GM23338 (cell line): ENCODE results near the gene PSORS1C1. TPM values are rescaled to one million over a fixed set of nuclear protein-coding genes. Genes with fewer than 3 reads are reported as not detected.

Experiments
- ATAC-seq: fragments of 200-7000 bp; cut with Tn5 transposase; 3 replicates; pipeline ENCODE4 v1.9.1; 2020
- DNase-seq: peaks from one replicate; pipeline ENCODE4 v3.0.0-alpha.2; 2015; ENCODE audit warnings: low spot score
- H2AFZ ChIP-seq: fragments of 200-600 bp; sonication (generic); 2 replicates; pipeline ENCODE4 v1.8.0; 2016; ENCODE audit warnings: antibody characterized with exemption, mild to moderate bottlenecking, moderate library complexity
- H3F3A ChIP-seq: fragments of 200-600 bp; sonication (generic); replicated peaks from 2 replicates; pipeline ENCODE4 v1.8.0; 2017; ENCODE audit warnings: antibody characterized with exemption, mixed run types, low read depth
- H3K27ac ChIP-seq: fragments of 200-600 bp; sonication (generic); 2 replicates; pipeline ENCODE4 v1.6.1; 2016; ENCODE audit warnings: low read depth
- H3K27me3 ChIP-seq: fragments of 200-600 bp; sonication (generic); 2 replicates; pipeline ENCODE4 v1.8.0; 2016; ENCODE audit warnings: mild to moderate bottlenecking, mixed run types, moderate library complexity; ENCODE audit not compliant: insufficient read depth
- H3K36me3 ChIP-seq: fragments of 200-600 bp; sonication (generic); 2 replicates; pipeline ENCODE4 v1.8.0; 2016; ENCODE audit warnings: mild to moderate bottlenecking; ENCODE audit not compliant: insufficient read depth
- H3K4me1 ChIP-seq: fragments of 200-600 bp; sonication (generic); 2 replicates; pipeline ENCODE4 v1.8.0; 2016; ENCODE audit warnings: mild to moderate bottlenecking, moderate library complexity; ENCODE audit not compliant: insufficient read depth
- H3K4me2 ChIP-seq: fragments of 200-600 bp; sonication (generic); 2 replicates; pipeline ENCODE4 v1.7.1; 2017; ENCODE audit warnings: mixed run types
- H3K4me3 ChIP-seq: fragments of 200-600 bp; sonication (generic); 2 replicates; pipeline ENCODE4 v1.6.1; 2016; ENCODE audit warnings: mixed run types
- H3K79me2 ChIP-seq: fragments of 200-600 bp; sonication (generic); replicated peaks from 2 replicates; pipeline ENCODE4 v1.8.0; 2017; ENCODE audit warnings: mild to moderate bottlenecking; ENCODE audit not compliant: insufficient read depth
- H3K9me2 ChIP-seq: fragments of 200-600 bp; sonication (generic); 2 replicates; pipeline ENCODE4 v1.8.0; 2017; ENCODE audit not compliant: insufficient read depth
- H4K20me1 ChIP-seq: fragments of 200-600 bp; sonication (generic); replicated peaks from 2 replicates; pipeline ENCODE4 v1.8.0; 2017; ENCODE audit warnings: mild to moderate bottlenecking; ENCODE audit not compliant: insufficient read depth
- H3K27ac Mint-ChIP-seq: 2 replicates; pipeline ENCODE4 v1.8.0; 2020; ENCODE audit warnings: inconsistent platforms, mild to moderate bottlenecking, moderate library complexity, mixed read lengths
- H3K27me3 Mint-ChIP-seq: 3 replicates; pipeline ENCODE4 v1.8.0; 2022; ENCODE audit warnings: low read depth, mild to moderate bottlenecking, moderate library complexity, mixed read lengths, inconsistent platforms; ENCODE audit not compliant: insufficient read depth, poor library complexity
- H3K36me3 Mint-ChIP-seq: 3 replicates; pipeline ENCODE4 v1.8.0; 2021; ENCODE audit warnings: low read depth, mild to moderate bottlenecking, inconsistent platforms, moderate library complexity, mixed read lengths
- H3K4me1 Mint-ChIP-seq: 3 replicates; pipeline ENCODE4 v1.8.0; 2020; ENCODE audit warnings: mild to moderate bottlenecking, inconsistent platforms, mixed read lengths
- H3K4me3 Mint-ChIP-seq: 3 replicates; pipeline ENCODE4 v1.8.0; 2021; ENCODE audit warnings: moderate library complexity, mild to moderate bottlenecking, inconsistent platforms, mixed read lengths
- H3K9me3 Mint-ChIP-seq: 3 replicates; pipeline ENCODE4 v1.8.0; 2020; ENCODE audit warnings: moderate library complexity, mild to moderate bottlenecking, inconsistent platforms, mixed read lengths
- CREB1 ChIP-seq: fragments of 250-450 bp; sonication (Bioruptor Pico); IDR thresholded peaks from 2 replicates; pipeline ENCODE4 v1.5.0; 2020; ENCODE audit warnings: low read depth, mild to moderate bottlenecking, moderate library complexity
- EZH2 ChIP-seq: fragments of 200-600 bp; sonication (generic); IDR thresholded peaks from one replicate; pipeline ENCODE4 v1.8.0; 2017; ENCODE audit warnings: antibody characterized with exemption, mild to moderate bottlenecking, low read depth; ENCODE audit not compliant: unreplicated experiment
- EZH2phosphoT487 ChIP-seq: fragments of 200-600 bp; sonication (generic); IDR thresholded peaks from one replicate; pipeline ENCODE4 v1.8.1; 2018; ENCODE audit warnings: antibody characterized with exemption; ENCODE audit not compliant: unreplicated experiment
- JUNB ChIP-seq: IDR thresholded peaks from one replicate; pipeline ENCODE4 v1.6.1; 2016; ENCODE audit warnings: antibody characterized with exemption; ENCODE audit not compliant: unreplicated experiment
- NANOG ChIP-seq: IDR thresholded peaks from 2 replicates; pipeline ENCODE4 v1.6.1; 2016; ENCODE audit warnings: antibody characterized with exemption, borderline replicate concordance
- POLR2AphosphoS5 ChIP-seq: IDR thresholded peaks from 2 replicates; pipeline ENCODE4 v1.6.1; 2016; ENCODE audit warnings: antibody characterized with exemption, low read depth
- STAT1 ChIP-seq: IDR thresholded peaks from one replicate; pipeline ENCODE4 v1.6.1; 2016; ENCODE audit warnings: antibody characterized with exemption; ENCODE audit not compliant: unreplicated experiment
- ZNF114 ChIP-seq: fragments of 250-450 bp; sonication (Bioruptor Pico); IDR thresholded peaks from 2 replicates; pipeline ENCODE4 v1.5.0; 2020; ENCODE audit warnings: mild to moderate bottlenecking, moderate library complexity
- ZNF331 ChIP-seq: fragments of 250-450 bp; sonication (Bioruptor Pico); IDR thresholded peaks from 2 replicates; pipeline ENCODE4 v1.5.0; 2020; ENCODE audit warnings: low read depth, mild to moderate bottlenecking, moderate library complexity
- polyA plus RNA-seq: library from polyadenylated mRNA; unstranded; fragments of >200 nt; fragmentation: Nextera tagmentation; extraction: Ambion mirVana; gene quantifications from 2 replicates; pipeline ENCODE4 v1.2.1, GENCODE V29; 2016
- total RNA-seq: library from RNA; depleted of rRNA; stranded (reverse); fragments of >200 nt; shearing (Covaris generic); gene quantifications from 2 replicates; pipeline ENCODE4 v1.2.3, GENCODE V29; 2014
- TF ChIP-seq, protein P1 (sequence below), 2 experiments: fragments of 200-600 bp in 1 of 2; sonication (generic) in 1 of 2; conservative IDR thresholded peaks; 2 replicates each; pipeline versions ENCODE4 v1.5.1 to v1.6.1; 2016 to 2017; ENCODE audit warnings: antibody characterized with exemption in 2 of 2, low read depth in 2 of 2, mild to moderate bottlenecking in 2 of 2, moderate library complexity in 1 of 2
- TF ChIP-seq, protein P2 (sequence below): IDR thresholded peaks from 2 replicates; pipeline ENCODE4 v1.6.1; 2016; ENCODE audit warnings: antibody characterized with exemption
- TF ChIP-seq, protein P3 (sequence below): fragments of 250-450 bp; sonication (Bioruptor Pico); IDR thresholded peaks from 2 replicates; pipeline ENCODE4 v1.5.0; 2020; ENCODE audit warnings: mild to moderate bottlenecking, moderate library complexity
- TF ChIP-seq, protein P4 (sequence below): IDR thresholded peaks from one replicate; pipeline ENCODE4 v1.6.1; 2018; ENCODE audit warnings: antibody characterized with exemption; ENCODE audit not compliant: unreplicated experiment

PSORS1C1 gene
- total and polyA plus RNA-seq, 2 experiments from 2014 or later = not detected

DNA sequence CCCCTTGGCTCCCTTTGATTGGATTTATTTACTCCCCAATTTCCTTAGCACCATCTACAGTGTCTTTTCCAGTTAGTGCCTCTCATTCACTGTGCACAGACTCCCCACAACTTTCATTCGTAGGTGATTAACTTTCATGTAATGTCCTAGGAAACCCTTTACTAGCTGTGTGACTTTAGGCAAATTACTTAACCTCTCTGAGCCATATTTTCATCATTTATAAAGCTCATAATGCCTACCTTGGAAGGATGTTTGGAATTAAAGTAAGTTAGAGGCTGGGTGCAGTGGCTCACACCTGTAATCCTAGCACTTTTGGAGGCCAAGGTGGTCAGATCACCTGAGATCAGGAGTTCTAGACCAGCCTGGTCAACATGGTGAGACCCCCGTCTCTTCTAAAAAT is 22.4 kb upstream of the PSORS1C1 start:
- DNase-seq = no peak
- Mint-ChIP-seq H3K27ac (no peak overlapping the region), H3K27me3 (peaks cover 3% of the 10 kb centered on the region), H3K4me3 (no peak overlapping the region), H3K4me1 (peaks cover 16% of the 10 kb centered on the region), H3K36me3 (no peaks in the 10 kb centered on the region), H3K9me3 (no peaks in the 10 kb centered on the region)
- Histone ChIP-seq H3K4me3 (no peak overlapping the region), H3K79me2 (no peaks in the 10 kb centered on the region), H2AFZ (no peak overlapping the region), H3K36me3 (no peaks in the 10 kb centered on the region), H3K27me3 (no peaks in the 10 kb centered on the region), H4K20me1 (no peaks in the 10 kb centered on the region), H3K9me2 (0 out of 2 replicates have a peak, but pooled peaks cover 3% of the 10 kb centered on the region), H3K27ac (no peak overlapping the region), H3K4me1 (peaks cover 16% of the 10 kb centered on the region), H3F3A (no peaks in the 10 kb centered on the region), H3K4me2 (no peak overlapping the region)
- ATAC-seq = no peak
- TF ChIP-seq NANOG (no peak), POLR2AphosphoS5 (no peak), ZNF331 (no peak), EZH2phosphoT487 (no peak), EZH2 (no peak), STAT1 (no peak), ZNF114 (CRISPR knock-in tag) (no peak), CREB1 (CRISPR knock-in tag) (no peak), JUNB (no peak)
- TF ChIP-seq, protein P1, sequence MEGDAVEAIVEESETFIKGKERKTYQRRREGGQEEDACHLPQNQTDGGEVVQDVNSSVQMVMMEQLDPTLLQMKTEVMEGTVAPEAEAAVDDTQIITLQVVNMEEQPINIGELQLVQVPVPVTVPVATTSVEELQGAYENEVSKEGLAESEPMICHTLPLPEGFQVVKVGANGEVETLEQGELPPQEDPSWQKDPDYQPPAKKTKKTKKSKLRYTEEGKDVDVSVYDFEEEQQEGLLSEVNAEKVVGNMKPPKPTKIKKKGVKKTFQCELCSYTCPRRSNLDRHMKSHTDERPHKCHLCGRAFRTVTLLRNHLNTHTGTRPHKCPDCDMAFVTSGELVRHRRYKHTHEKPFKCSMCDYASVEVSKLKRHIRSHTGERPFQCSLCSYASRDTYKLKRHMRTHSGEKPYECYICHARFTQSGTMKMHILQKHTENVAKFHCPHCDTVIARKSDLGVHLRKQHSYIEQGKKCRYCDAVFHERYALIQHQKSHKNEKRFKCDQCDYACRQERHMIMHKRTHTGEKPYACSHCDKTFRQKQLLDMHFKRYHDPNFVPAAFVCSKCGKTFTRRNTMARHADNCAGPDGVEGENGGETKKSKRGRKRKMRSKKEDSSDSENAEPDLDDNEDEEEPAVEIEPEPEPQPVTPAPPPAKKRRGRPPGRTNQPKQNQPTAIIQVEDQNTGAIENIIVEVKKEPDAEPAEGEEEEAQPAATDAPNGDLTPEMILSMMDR (conservative IDR thresholded peaks at IDR 0.05; ENCODE audit: low read depth in 2 of 2) = no peak
- TF ChIP-seq, protein P2, sequence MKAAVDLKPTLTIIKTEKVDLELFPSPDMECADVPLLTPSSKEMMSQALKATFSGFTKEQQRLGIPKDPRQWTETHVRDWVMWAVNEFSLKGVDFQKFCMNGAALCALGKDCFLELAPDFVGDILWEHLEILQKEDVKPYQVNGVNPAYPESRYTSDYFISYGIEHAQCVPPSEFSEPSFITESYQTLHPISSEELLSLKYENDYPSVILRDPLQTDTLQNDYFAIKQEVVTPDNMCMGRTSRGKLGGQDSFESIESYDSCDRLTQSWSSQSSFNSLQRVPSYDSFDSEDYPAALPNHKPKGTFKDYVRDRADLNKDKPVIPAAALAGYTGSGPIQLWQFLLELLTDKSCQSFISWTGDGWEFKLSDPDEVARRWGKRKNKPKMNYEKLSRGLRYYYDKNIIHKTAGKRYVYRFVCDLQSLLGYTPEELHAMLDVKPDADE = no peak
- TF ChIP-seq, protein P3, sequence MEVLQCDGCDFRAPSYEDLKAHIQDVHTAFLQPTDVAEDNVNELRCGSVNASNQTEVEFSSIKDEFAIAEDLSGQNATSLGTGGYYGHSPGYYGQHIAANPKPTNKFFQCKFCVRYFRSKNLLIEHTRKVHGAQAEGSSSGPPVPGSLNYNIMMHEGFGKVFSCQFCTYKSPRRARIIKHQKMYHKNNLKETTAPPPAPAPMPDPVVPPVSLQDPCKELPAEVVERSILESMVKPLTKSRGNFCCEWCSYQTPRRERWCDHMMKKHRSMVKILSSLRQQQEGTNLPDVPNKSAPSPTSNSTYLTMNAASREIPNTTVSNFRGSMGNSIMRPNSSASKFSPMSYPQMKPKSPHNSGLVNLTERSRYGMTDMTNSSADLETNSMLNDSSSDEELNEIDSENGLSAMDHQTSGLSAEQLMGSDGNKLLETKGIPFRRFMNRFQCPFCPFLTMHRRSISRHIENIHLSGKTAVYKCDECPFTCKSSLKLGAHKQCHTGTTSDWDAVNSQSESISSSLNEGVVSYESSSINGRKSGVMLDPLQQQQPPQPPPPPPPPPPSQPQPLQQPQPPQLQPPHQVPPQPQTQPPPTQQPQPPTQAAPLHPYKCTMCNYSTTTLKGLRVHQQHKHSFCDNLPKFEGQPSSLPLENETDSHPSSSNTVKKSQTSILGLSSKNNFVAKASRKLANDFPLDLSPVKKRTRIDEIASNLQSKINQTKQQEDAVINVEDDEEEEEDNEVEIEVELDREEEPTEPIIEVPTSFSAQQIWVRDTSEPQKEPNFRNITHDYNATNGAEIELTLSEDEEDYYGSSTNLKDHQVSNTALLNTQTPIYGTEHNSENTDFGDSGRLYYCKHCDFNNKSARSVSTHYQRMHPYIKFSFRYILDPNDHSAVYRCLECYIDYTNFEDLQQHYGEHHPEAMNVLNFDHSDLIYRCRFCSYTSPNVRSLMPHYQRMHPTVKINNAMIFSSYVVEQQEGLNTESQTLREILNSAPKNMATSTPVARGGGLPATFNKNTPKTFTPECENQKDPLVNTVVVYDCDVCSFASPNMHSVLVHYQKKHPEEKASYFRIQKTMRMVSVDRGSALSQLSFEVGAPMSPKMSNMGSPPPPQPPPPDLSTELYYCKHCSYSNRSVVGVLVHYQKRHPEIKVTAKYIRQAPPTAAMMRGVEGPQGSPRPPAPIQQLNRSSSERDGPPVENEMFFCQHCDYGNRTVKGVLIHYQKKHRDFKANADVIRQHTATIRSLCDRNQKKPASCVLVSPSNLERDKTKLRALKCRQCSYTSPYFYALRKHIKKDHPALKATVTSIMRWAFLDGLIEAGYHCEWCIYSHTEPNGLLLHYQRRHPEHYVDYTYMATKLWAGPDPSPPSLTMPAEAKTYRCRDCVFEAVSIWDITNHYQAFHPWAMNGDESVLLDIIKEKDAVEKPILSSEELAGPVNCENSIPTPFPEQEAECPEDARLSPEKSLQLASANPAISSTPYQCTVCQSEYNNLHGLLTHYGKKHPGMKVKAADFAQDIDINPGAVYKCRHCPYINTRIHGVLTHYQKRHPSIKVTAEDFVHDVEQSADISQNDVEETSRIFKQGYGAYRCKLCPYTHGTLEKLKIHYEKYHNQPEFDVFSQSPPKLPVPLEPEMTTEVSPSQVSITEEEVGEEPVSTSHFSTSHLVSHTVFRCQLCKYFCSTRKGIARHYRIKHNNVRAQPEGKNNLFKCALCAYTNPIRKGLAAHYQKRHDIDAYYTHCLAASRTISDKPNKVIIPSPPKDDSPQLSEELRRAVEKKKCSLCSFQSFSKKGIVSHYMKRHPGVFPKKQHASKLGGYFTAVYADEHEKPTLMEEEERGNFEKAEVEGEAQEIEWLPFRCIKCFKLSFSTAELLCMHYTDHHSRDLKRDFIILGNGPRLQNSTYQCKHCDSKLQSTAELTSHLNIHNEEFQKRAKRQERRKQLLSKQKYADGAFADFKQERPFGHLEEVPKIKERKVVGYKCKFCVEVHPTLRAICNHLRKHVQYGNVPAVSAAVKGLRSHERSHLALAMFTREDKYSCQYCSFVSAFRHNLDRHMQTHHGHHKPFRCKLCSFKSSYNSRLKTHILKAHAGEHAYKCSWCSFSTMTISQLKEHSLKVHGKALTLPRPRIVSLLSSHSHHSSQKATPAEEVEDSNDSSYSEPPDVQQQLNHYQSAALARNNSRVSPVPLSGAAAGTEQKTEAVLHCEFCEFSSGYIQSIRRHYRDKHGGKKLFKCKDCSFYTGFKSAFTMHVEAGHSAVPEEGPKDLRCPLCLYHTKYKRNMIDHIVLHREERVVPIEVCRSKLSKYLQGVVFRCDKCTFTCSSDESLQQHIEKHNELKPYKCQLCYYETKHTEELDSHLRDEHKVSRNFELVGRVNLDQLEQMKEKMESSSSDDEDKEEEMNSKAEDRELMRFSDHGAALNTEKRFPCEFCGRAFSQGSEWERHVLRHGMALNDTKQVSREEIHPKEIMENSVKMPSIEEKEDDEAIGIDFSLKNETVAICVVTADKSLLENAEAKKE (CRISPR knock-in tag) = no peak
- TF ChIP-seq, protein P4, sequence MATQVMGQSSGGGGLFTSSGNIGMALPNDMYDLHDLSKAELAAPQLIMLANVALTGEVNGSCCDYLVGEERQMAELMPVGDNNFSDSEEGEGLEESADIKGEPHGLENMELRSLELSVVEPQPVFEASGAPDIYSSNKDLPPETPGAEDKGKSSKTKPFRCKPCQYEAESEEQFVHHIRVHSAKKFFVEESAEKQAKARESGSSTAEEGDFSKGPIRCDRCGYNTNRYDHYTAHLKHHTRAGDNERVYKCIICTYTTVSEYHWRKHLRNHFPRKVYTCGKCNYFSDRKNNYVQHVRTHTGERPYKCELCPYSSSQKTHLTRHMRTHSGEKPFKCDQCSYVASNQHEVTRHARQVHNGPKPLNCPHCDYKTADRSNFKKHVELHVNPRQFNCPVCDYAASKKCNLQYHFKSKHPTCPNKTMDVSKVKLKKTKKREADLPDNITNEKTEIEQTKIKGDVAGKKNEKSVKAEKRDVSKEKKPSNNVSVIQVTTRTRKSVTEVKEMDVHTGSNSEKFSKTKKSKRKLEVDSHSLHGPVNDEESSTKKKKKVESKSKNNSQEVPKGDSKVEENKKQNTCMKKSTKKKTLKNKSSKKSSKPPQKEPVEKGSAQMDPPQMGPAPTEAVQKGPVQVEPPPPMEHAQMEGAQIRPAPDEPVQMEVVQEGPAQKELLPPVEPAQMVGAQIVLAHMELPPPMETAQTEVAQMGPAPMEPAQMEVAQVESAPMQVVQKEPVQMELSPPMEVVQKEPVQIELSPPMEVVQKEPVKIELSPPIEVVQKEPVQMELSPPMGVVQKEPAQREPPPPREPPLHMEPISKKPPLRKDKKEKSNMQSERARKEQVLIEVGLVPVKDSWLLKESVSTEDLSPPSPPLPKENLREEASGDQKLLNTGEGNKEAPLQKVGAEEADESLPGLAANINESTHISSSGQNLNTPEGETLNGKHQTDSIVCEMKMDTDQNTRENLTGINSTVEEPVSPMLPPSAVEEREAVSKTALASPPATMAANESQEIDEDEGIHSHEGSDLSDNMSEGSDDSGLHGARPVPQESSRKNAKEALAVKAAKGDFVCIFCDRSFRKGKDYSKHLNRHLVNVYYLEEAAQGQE = no peak
